Activated CD8-positive, alpha-beta memory T cell treated with anti-CD3 and anti-CD28 coated beads for 1 hour (primary cell): ENCODE data around the gene S100A5.
"Not testable (repeated sequence)": the region's sequence is repeated elsewhere in the genome, so short reads cannot be mapped to it uniquely, and the experiment has no call there.

Experiments
- DNase-seq, 2 donors: peaks; one replicate each; pipeline ENCODE4 v3.0.0-alpha.2; 2020; ENCODE audit warnings: low read depth in 1 of 2; ENCODE audit errors: extremely low read depth in 1 of 2

S100A5 gene

GRCh38 chr1:153567621-153568366 lies 27.1 kb upstream of the S100A5 start:
- DNase-seq, result no peak

GRCh38 chr1:153566414-153567371 lies 26.0 kb upstream of the S100A5 start:
- DNase-seq, result peak; percentile 52 to 78

- no peak for DNase-seq
Observed at GRCh38 chr1:153565529-153566374, 25.0 kb upstream of the S100A5 start, which contains the start of gene S100A2. S100A2 (minus strand) TSS chr1:153565844; CDS start chr1:153563877, 1,967 bp downstream.

- DNase-seq, result no peak
Observed at GRCh38 chr1:153563991-153564390, 23.3 kb upstream of the S100A5 start.

GRCh38 chr1:153563483-153563901 lies 22.8 kb upstream of the S100A5 start:
- no peak for DNase-seq

GRCh38 chr1:153562021-153562420 lies 21.3 kb upstream of the S100A5 start:
- DNase-seq, result not testable (repeated sequence)

- DNase-seq, result no peak
Observed at GRCh38 chr1:153561466-153561985, 20.8 kb upstream of the S100A5 start.

- DNase-seq, result no peak
Observed at GRCh38 chr1:153560771-153561465, 20.2 kb upstream of the S100A5 start.

GRCh38 chr1:153560241-153560640 lies 19.5 kb upstream of the S100A5 start:
- no peak for DNase-seq

GRCh38 chr1:153557877-153558276 lies 17.1 kb upstream of the S100A5 start:
- no peak for DNase-seq

GRCh38 chr1:153556348-153556747 lies 15.6 kb upstream of the S100A5 start:
- DNase-seq, result no peak

- DNase-seq, result no peak
Observed at GRCh38 chr1:153553830-153554541, 13.3 kb upstream of the S100A5 start.

- no peak for DNase-seq
Observed at GRCh38 chr1:153553096-153553495, 12.4 kb upstream of the S100A5 start.

- no peak for DNase-seq
Observed at GRCh38 chr1:153552335-153552734, 11.6 kb upstream of the S100A5 start.

GRCh38 chr1:153550827-153551500 lies 10.2 kb upstream of the S100A5 start:
- DNase-seq, result no peak

- no peak for DNase-seq
Observed at GRCh38 chr1:153550398-153550758, 9.6 kb upstream of the S100A5 start.

- no peak for DNase-seq
Observed at GRCh38 chr1:153549741-153550397, 9.1 kb upstream of the S100A5 start.
